IMR-90 (cell line): ENCODE data around the gene ZNFX1. TPM values are rescaled to one million over a fixed set of nuclear protein-coding genes. Genes with fewer than 3 reads are reported as not detected.

Source experiments
- ATAC-seq: fragments of 200-7000 bp; cut with Tn5 transposase; 2 replicates; pipeline ENCODE4 v1.9.1; 2020; ENCODE audit warnings: low read depth, mild to moderate bottlenecking, moderate library complexity
- BruUV-seq: library from RNA; stranded (reverse); fragments of 400-500 nt; replicated peaks from 2 replicates; lab custom pipeline; 2021; lab: Mats Ljungman, UMichigan
- CTCF ChIA-PET: fragments of 300-600 bp; formaldehyde crosslinking; extraction: SDS; loops from one replicate; lab custom pipeline; 2021; ENCODE audit warnings: antibody characterized with exemption; lab: Yijun Ruan, JAX
- POLR2A ChIA-PET: fragments of 300-600 bp; sonication (Branson Sonifier 250); formaldehyde crosslinking; loops from one replicate; lab custom pipeline; 2022; ENCODE audit warnings: antibody characterized with exemption; ENCODE audit not compliant: unreplicated experiment; lab: Charles Lee
- DNase-seq: peaks from one replicate; pipeline ENCODE4 v3.0.0; 2013
- H2AFZ ChIP-seq: replicated peaks from 2 replicates; pipeline ENCODE3; 2013; ENCODE audit warnings: low read length, mild to moderate bottlenecking; ENCODE audit not compliant: poor library complexity
- H2AK5ac ChIP-seq: 2 replicates; pipeline ENCODE4 v1.6.1; 2013; ENCODE audit warnings: low read depth, low read length, inconsistent platforms
- H2AK9ac ChIP-seq: replicated peaks from 2 replicates; pipeline ENCODE3; 2013; ENCODE audit warnings: mild to moderate bottlenecking, low read depth, low read length, moderate library complexity; ENCODE audit not compliant: poor library complexity
- H2BK120ac ChIP-seq: 2 replicates; pipeline ENCODE4 v1.6.1; 2013; ENCODE audit warnings: low read depth, low read length, inconsistent platforms
- H2BK15ac ChIP-seq: 3 replicates; pipeline ENCODE4 v1.6.1; 2013; ENCODE audit warnings: low read depth, low read length, inconsistent platforms
- H2BK20ac ChIP-seq: 2 replicates; pipeline ENCODE4 v1.6.1; 2013; ENCODE audit warnings: low read depth, mild to moderate bottlenecking, inconsistent platforms, low read length, moderate library complexity
- H2BK5ac ChIP-seq: 2 replicates; pipeline ENCODE4 v1.6.1; 2013; ENCODE audit warnings: mild to moderate bottlenecking, low read depth, low read length, inconsistent platforms; ENCODE audit not compliant: poor library complexity, severe bottlenecking
- H3K14ac ChIP-seq: replicated peaks from 2 replicates; pipeline ENCODE4 v1.6.1; 2013; ENCODE audit warnings: low read depth, low read length, inconsistent platforms
- H3K18ac ChIP-seq: 2 replicates; pipeline ENCODE4 v1.6.1; 2013; ENCODE audit warnings: low read depth, low read length, control low read depth
- H3K23ac ChIP-seq: 2 replicates; pipeline ENCODE4 v1.6.1; 2013; ENCODE audit warnings: low read depth, low read length, inconsistent platforms
- H3K27ac ChIP-seq: 2 replicates; pipeline ENCODE4 v1.5.1; 2013; ENCODE audit warnings: mild to moderate bottlenecking, control low read depth, low read length; ENCODE audit not compliant: insufficient read depth
- H3K27me3 ChIP-seq: 2 replicates; pipeline ENCODE4 v1.6.1; 2013; ENCODE audit warnings: low read length; ENCODE audit not compliant: control insufficient read depth, insufficient read depth
- H3K36me3 ChIP-seq: 2 replicates; pipeline ENCODE4 v1.6.1; 2013; ENCODE audit warnings: low read length, mixed read lengths; ENCODE audit not compliant: control insufficient read depth, insufficient read depth
- H3K4ac ChIP-seq: 2 replicates; pipeline ENCODE4 v1.6.1; 2013; ENCODE audit warnings: low read depth, low read length, inconsistent platforms
- H3K4me1 ChIP-seq: 2 replicates; pipeline ENCODE4 v1.6.1; 2013; ENCODE audit warnings: low read length, mixed read lengths; ENCODE audit not compliant: control insufficient read depth, insufficient read depth
- H3K4me2 ChIP-seq: 2 replicates; pipeline ENCODE4 v1.6.1; 2013; ENCODE audit warnings: low read depth, mild to moderate bottlenecking, control low read depth, low read length, moderate library complexity
- H3K4me3 ChIP-seq: 2 replicates; pipeline ENCODE4 v1.5.1; 2013; ENCODE audit warnings: low read depth, mild to moderate bottlenecking, control low read depth, low read length, moderate library complexity; ENCODE audit not compliant: insufficient read depth
- H3K56ac ChIP-seq: 2 replicates; pipeline ENCODE4 v1.6.1; 2013; ENCODE audit warnings: low read length, inconsistent platforms; ENCODE audit not compliant: insufficient read depth; ENCODE audit errors: extremely low read depth
- H3K79me1 ChIP-seq, 2 experiments: 2 replicates each; pipeline ENCODE4 v1.6.1; 2013; ENCODE audit warnings: low read length in 2 of 2, inconsistent platforms in 1 of 2, low read depth in 1 of 2
- H3K9ac ChIP-seq: 2 replicates; pipeline ENCODE4 v1.6.1; 2013; ENCODE audit warnings: low read depth, low read length, control low read depth
- H3K9me1 ChIP-seq: 2 replicates; pipeline ENCODE4 v1.6.1; 2013; ENCODE audit warnings: low read length, inconsistent platforms; ENCODE audit not compliant: insufficient read depth
- H3K9me3 ChIP-seq: 2 replicates; pipeline ENCODE4 v1.6.1; 2013; ENCODE audit warnings: low read length; ENCODE audit not compliant: control insufficient read depth, insufficient read depth
- H4K20me1 ChIP-seq: 2 replicates; pipeline ENCODE4 v1.6.1; 2013; ENCODE audit warnings: low read length, inconsistent platforms; ENCODE audit not compliant: insufficient read depth
- H4K5ac ChIP-seq: 2 replicates; pipeline ENCODE4 v1.6.1; 2013; ENCODE audit warnings: mild to moderate bottlenecking, low read depth, low read length, control low read depth
- H4K8ac ChIP-seq, 2 experiments: 2 replicates each; pipeline ENCODE4 v1.6.1; 2013; ENCODE audit warnings: low read depth in 2 of 2, low read length in 2 of 2, control low read depth in 1 of 2, inconsistent platforms in 1 of 2
- H4K91ac ChIP-seq: 2 replicates; pipeline ENCODE4 v1.6.1; 2013; ENCODE audit warnings: low read depth, low read length, inconsistent platforms; ENCODE audit not compliant: insufficient read depth
- ELK1 ChIP-seq: fragments of 150-350 bp; IDR thresholded peaks from 2 replicates; pipeline ENCODE4 v1.6.1; 2016; ENCODE audit warnings: low read depth, mild to moderate bottlenecking, low read length, moderate library complexity, borderline replicate concordance
- MAFK ChIP-seq: IDR thresholded peaks from 2 replicates; pipeline ENCODE4 v1.6.1; 2012; ENCODE audit warnings: low read depth, low read length, improper control_type of control experiment
- POLR2A ChIP-seq: IDR thresholded peaks from 2 replicates; pipeline ENCODE4 v1.6.1; 2012; ENCODE audit warnings: mild to moderate bottlenecking, low read depth, low read length
- RCOR1 ChIP-seq: IDR thresholded peaks from 2 replicates; pipeline ENCODE4 v1.6.1; 2012; ENCODE audit warnings: mild to moderate bottlenecking, low read length, improper control_type of control experiment; ENCODE audit not compliant: insufficient replicate concordance
- SMC3 ChIP-seq: fragments of 150-350 bp; IDR thresholded peaks from 2 replicates; pipeline ENCODE4 v1.6.1; 2016; ENCODE audit warnings: low read depth, mild to moderate bottlenecking, antibody characterized with exemption, low read length, moderate library complexity
- WGBS, 2 experiments: methylation state at CpG; one replicate each; pipeline versions ENCODE4 v1.1.5 to v1.1.7; 2013; ENCODE audit warnings: missing lambda C conversion rate in 2 of 2; ENCODE audit not compliant: insufficient read length in 1 of 2; ENCODE audit errors: extremely low coverage in 2 of 2; 5-methylcytosine and 5-hydroxymethylcytosine counted together
- dilution Hi-C: fragments of 300-500 bp; cut with HindIII; formaldehyde crosslinking; loops from one replicate; pipeline ENCODE4 v1.14.3; 2018; ENCODE audit warnings: low sequenced_read_pairs; ENCODE audit not compliant: unreplicated experiment
- in situ Hi-C: fragments of 300-500 bp; cut with MboI; formaldehyde crosslinking; loops from 3 replicates; pipeline ENCODE4 v1.14.3; 2019; ENCODE audit warnings: low sequenced_read_pairs, inconsistent platforms, mixed read lengths
- intact Hi-C: fragments of 100-400 bp; cut with micrococcal nuclease; formaldehyde crosslinking; loops from 2 replicates; pipeline ENCODE4 v1.10.0; 2022
- polyA plus RNA-seq, 3 experiments: library from polyadenylated mRNA; depleted of rRNA; stranded (reverse); fragments of >200 nt; gene quantifications; 2 replicates each; pipeline ENCODE4 v1.2.3, GENCODE V29; 2012; ENCODE audit warnings: low replicate concordance in 1 of 3
- total RNA-seq: library from RNA; depleted of rRNA; stranded (reverse); fragments of >200 nt; gene quantifications from 2 replicates; pipeline ENCODE4 v1.2.3, GENCODE V29; 2012

Gene ZNFX1
- total and polyA plus RNA-seq, 2 of the 4 experiments (the other 2 are of a cell fraction): 10.9 to 60.9 TPM

GRCh38 chr20:49288784-49289696 lies 11.2 kb upstream of the ZNFX1 start (continued):
- TF ChIP-seq SMC3: no peak
- TF ChIP-seq MAFK: no peak

GRCh38 chr20:49288250-49288751 lies 10.4 kb upstream of the ZNFX1 start:
- in situ Hi-C loops: no loop called here
- WGBS, 2 experiments: no CpG with 5 or more reads among the region's 2 CpGs
- no peak overlapping the region for H2AK5ac ChIP-seq
- no peaks in the 10 kb centered on the region for H3K27me3 ChIP-seq
- H4K5ac ChIP-seq: no peak overlapping the region
- no peak overlapping the region for H3K56ac ChIP-seq
- no TSS peak for BruUV-seq
- DNase-seq (no peak), ATAC-seq (no peak; the same call in 1 of the 2 replicates)
- H3K23ac ChIP-seq: no peak overlapping the region
- POLR2A ChIA-PET: no interaction called here
- H3K4me1 ChIP-seq: peaks cover 8% of the 10 kb centered on the region
- H3K18ac ChIP-seq: peak overlapping the region; percentile 28
- peaks cover 90% of the 10 kb centered on the region for H4K20me1 ChIP-seq
- H2AFZ ChIP-seq: no peak overlapping the region
- H3K4ac ChIP-seq: no peak overlapping the region
- no peak overlapping the region for H3K14ac ChIP-seq
- no peak overlapping the region for H3K4me3 ChIP-seq
- peak overlapping the region; percentile 32; the same call in 1 of the 2 replicates for H3K27ac ChIP-seq
- no peak overlapping the region for H2BK20ac ChIP-seq
- H3K4me2 ChIP-seq: no peak overlapping the region
- H3K9me3 ChIP-seq: peaks cover 15% of the 10 kb centered on the region
- dilution Hi-C loops: no loop called here
- H2BK15ac ChIP-seq: no peak overlapping the region
- H2BK5ac ChIP-seq: peak overlapping the region; percentile 47
- H3K9ac ChIP-seq: no peak overlapping the region
- TF ChIP-seq ELK1 (no peak), RCOR1 (no peak), POLR2A (0 out of 2 replicates have a peak, but pooled peaks have one; percentile 47)
- H2BK120ac ChIP-seq: no peak overlapping the region
- no peak overlapping the region for H4K91ac ChIP-seq
- intact Hi-C loops: no loop called here
- CTCF ChIA-PET: no interaction called here
- H2AK9ac ChIP-seq: no peak overlapping the region
- no peak overlapping the region; a peak in 1 of 4 replicates for H4K8ac ChIP-seq
- H3K36me3 ChIP-seq: peaks cover 74% of the 10 kb centered on the region
- H3K9me1 ChIP-seq: peaks cover 14% of the 10 kb centered on the region
- H3K79me1 ChIP-seq: peaks cover 30 to 72% of the 10 kb centered on the region in 2 experiments
